ENCODE results near the gene PAGE5.

Gene PAGE5

GRCh38 chrX:55201930-55202579 lies 18.1 kb upstream of the PAGE5 start:
- no peaks in the 10 kb centered on the region for H3K27me3 ChIP-seq (ENCODE audit: insufficient read depth, poor library complexity, severe bottlenecking)
- peak in 1 of 2 experiments; percentile 7 for DNase-seq (ENCODE audit: low read depth in 1 of 2, low spot score in 1 of 2)
- TF ChIP-seq REST (IDR thresholded peaks at IDR 0.05; ENCODE audit: insufficient replicate concordance, low read depth): no peak
- TF ChIP-seq SPI1 (IDR thresholded peaks at IDR 0.05; ENCODE audit: borderline replicate concordance, low read depth): no peak
- no peak for TF ChIP-seq POLR2AphosphoS5 (IDR thresholded peaks at IDR 0.05; ENCODE audit: low read depth)
- no peak for TF ChIP-seq GABPA (IDR thresholded peaks at IDR 0.05; ENCODE audit: low read depth)
- H3K27ac ChIP-seq (replicated peaks): no peak overlapping the region
- H3K4me3 ChIP-seq (replicated peaks; ENCODE audit: insufficient read depth, low read length): no peak overlapping the region

GRCh38 chrX:55206162-55206941 lies 13.8 kb upstream of the PAGE5 start:
- no peaks in the 10 kb centered on the region for H3K27me3 ChIP-seq (ENCODE audit: insufficient read depth, poor library complexity, severe bottlenecking)

More at GRCh38 chrX:55206162-55206941, 13.8 kb upstream of the PAGE5 start:
- no peak for DNase-seq (ENCODE audit: low read depth in 1 of 2, low spot score in 1 of 2)
- no peak overlapping the region for H3K4me3 ChIP-seq (replicated peaks; ENCODE audit: insufficient read depth, low read length)
- TF ChIP-seq GABPA (IDR thresholded peaks at IDR 0.05; ENCODE audit: low read depth) (no peak), SPI1 (IDR thresholded peaks at IDR 0.05; ENCODE audit: borderline replicate concordance, low read depth) (no peak), REST (IDR thresholded peaks at IDR 0.05; ENCODE audit: insufficient replicate concordance, low read depth) (no peak), CTCF (IDR thresholded peaks at IDR 0.05; ENCODE audit: insufficient read depth, low read length) (no peak), POLR2AphosphoS5 (IDR thresholded peaks at IDR 0.05; ENCODE audit: low read depth) (no peak)
- no peak overlapping the region for H3K27ac ChIP-seq (replicated peaks)

All from HL-60 (cell line).